Upper lobe of right lung (tissue), 1 donor: Measurements from ENCODE around the gene IRGQ. TPM values are rescaled to one million over a fixed set of nuclear protein-coding genes. Genes with fewer than 3 reads are reported as not detected.
"Not testable (repeated sequence)": the region's sequence is repeated elsewhere in the genome, so short reads cannot be mapped to it uniquely, and the experiment has no call there.

Source experiments
- ATAC-seq: fragments of 200-7000 bp; cut with Tn5 transposase; one replicate; pipeline ENCODE4 v1.9.1; 2020; ENCODE audit warnings: mild to moderate bottlenecking, moderate library complexity
- DNase-seq: peaks from one replicate; pipeline ENCODE4 v3.0.0-alpha.2; 2020
- H3K27ac ChIP-seq: fragments of 200-600 bp; one replicate; pipeline ENCODE4 v1.8.0; 2022
- H3K27me3 ChIP-seq: fragments of 200-600 bp; one replicate; pipeline ENCODE4 v1.8.0; 2022; ENCODE audit warnings: mild to moderate bottlenecking
- H3K36me3 ChIP-seq: fragments of 200-600 bp; one replicate; pipeline ENCODE4 v1.8.0; 2022
- H3K4me1 ChIP-seq: fragments of 200-600 bp; one replicate; pipeline ENCODE4 v1.8.0; 2022
- H3K4me3 ChIP-seq: fragments of 200-600 bp; one replicate; pipeline ENCODE4 v1.8.0; 2022; ENCODE audit warnings: mild to moderate bottlenecking
- H3K9me3 ChIP-seq: fragments of 200-600 bp; one replicate; pipeline ENCODE4 v1.8.0; 2022
- CTCF ChIP-seq: fragments of 200-600 bp; IDR thresholded peaks from one replicate; pipeline ENCODE4 v1.8.0; 2022; ENCODE audit warnings: antibody characterized with exemption
- intact Hi-C: fragments of 100-400 bp; cut with DNase I; formaldehyde crosslinking; loops from one replicate; pipeline ENCODE4 v1.11.0; 2022
- total RNA-seq: library from RNA; stranded (reverse); fragmentation: NEBNext Ultra II Directional; extraction: Animal tissue kit (Norgen Biotek cat#: 25700); gene quantifications from one replicate; pipeline ENCODE4 v1.2.1, GENCODE V29; 2021
- donor health status: DM: no; HTN: yes; CAD: no; lungs with severe emphysema.

IRGQ gene
- total RNA-seq, 1 donor from 2014 or later = 23.2 TPM

GRCh38 chr19:43552616-43553015, 43.3 kb downstream of the IRGQ start:
- Histone ChIP-seq H3K36me3 (peaks cover 42% of the 10 kb centered on the region), H3K4me3 (no peak overlapping the region), H3K27me3 (no peaks in the 10 kb centered on the region), H3K27ac (no peak overlapping the region), H3K4me1 (no peaks in the 10 kb centered on the region), H3K9me3 (no peaks in the 10 kb centered on the region)
- intact Hi-C loops = no loop called here
- TF ChIP-seq CTCF = no peak
- ATAC-seq = no peak
- no peak for DNase-seq

GRCh38 chr19:43552198-43552450, 43.8 kb downstream of the IRGQ start:
- peaks cover 38% of the 10 kb centered on the region for H3K36me3 ChIP-seq
- intact Hi-C loops = no loop called here

GRCh38 chr19:43551399-43552197, 44.3 kb downstream of the IRGQ start:
- Histone ChIP-seq H3K4me1 (no peaks in the 10 kb centered on the region), H3K27me3 (no peaks in the 10 kb centered on the region), H3K36me3 (peaks cover 37% of the 10 kb centered on the region), H3K4me3 (no peak overlapping the region), H3K27ac (no peak overlapping the region), H3K9me3 (no peaks in the 10 kb centered on the region)
- DNase-seq (no peak), ATAC-seq (no peak)
- intact Hi-C loops = no loop called here
- TF ChIP-seq CTCF = no peak

More at GRCh38 chr19:43552198-43552450, 43.8 kb downstream of the IRGQ start:
- TF ChIP-seq CTCF = no peak
- H3K4me3 ChIP-seq = no peak overlapping the region
- ATAC-seq (no peak), DNase-seq (no peak)
- no peaks in the 10 kb centered on the region for H3K9me3 ChIP-seq
- H3K4me1 ChIP-seq = no peaks in the 10 kb centered on the region
- H3K27me3 ChIP-seq = no peaks in the 10 kb centered on the region
- no peak overlapping the region for H3K27ac ChIP-seq

- no peak for TF ChIP-seq CTCF
- Histone ChIP-seq H3K4me3 (no peak overlapping the region), H3K4me1 (no peaks in the 10 kb centered on the region), H3K27me3 (no peaks in the 10 kb centered on the region), H3K9me3 (no peaks in the 10 kb centered on the region), H3K36me3 (peaks cover 51% of the 10 kb centered on the region), H3K27ac (no peak overlapping the region)
- ATAC-seq (no peak), DNase-seq (no peak)
- intact Hi-C loops = no loop called here
These were observed 47.2 kb downstream of the IRGQ start for GRCh38 chr19:43548706-43549105.

- H3K4me3 ChIP-seq, DNase-seq, H3K9me3 ChIP-seq, intact Hi-C loops, H3K27ac ChIP-seq, H3K4me1 ChIP-seq, H3K27me3 ChIP-seq, ATAC-seq: not testable (repeated sequence)
- peaks cover 55% of the 10 kb centered on the region for H3K36me3 ChIP-seq
These were observed 48.0 kb downstream of the IRGQ start for GRCh38 chr19:43547926-43548325.

- Histone ChIP-seq H3K27ac (no peak overlapping the region), H3K4me3 (no peak overlapping the region), H3K9me3 (no peaks in the 10 kb centered on the region), H3K27me3 (no peaks in the 10 kb centered on the region), H3K4me1 (no peaks in the 10 kb centered on the region), H3K36me3 (peaks cover 61% of the 10 kb centered on the region)
- intact Hi-C loops = no loop called here
- ATAC-seq (no peak), DNase-seq (no peak)
- no peak for TF ChIP-seq CTCF
These were observed 49.4 kb downstream of the IRGQ start for GRCh38 chr19:43546581-43546980.
